Neutrophil (primary cell): ENCODE results near the gene COL24A1.

Source experiments
- H3K27ac ChIP-seq: fragments of 200-600 bp; sonication (generic); 2 replicates; pipeline ENCODE4 v1.5.1; 2016; ENCODE audit warnings: mild to moderate bottlenecking, moderate library complexity
- H3K27me3 ChIP-seq: fragments of 200-600 bp; sonication (generic); 2 replicates; pipeline ENCODE4 v1.6.0; 2016; ENCODE audit warnings: mild to moderate bottlenecking
- H3K36me3 ChIP-seq: fragments of 200-600 bp; sonication (generic); 2 replicates; pipeline ENCODE4 v1.5.1; 2017
- H3K4me1 ChIP-seq, 2 experiments: fragments of 200-600 bp in 1 of 2; sonication (generic) in 1 of 2; 1 replicate in 1 of 2; 2 replicates in 1 of 2; pipeline versions ENCODE4 v1.5.1 to v1.6.1; 2013 to 2016; ENCODE audit warnings: low read depth in 1 of 2, low read length in 1 of 2, mild to moderate bottlenecking in 1 of 2, moderate library complexity in 1 of 2; ENCODE audit not compliant: control insufficient read depth in 1 of 2, insufficient read depth in 1 of 2
- H3K4me3 ChIP-seq, 2 experiments: fragments of 200-600 bp in 1 of 2; sonication (generic) in 1 of 2; 1 replicate in 1 of 2; 2 replicates in 1 of 2; pipeline ENCODE4 v1.5.1; 2013 to 2016; ENCODE audit warnings: low read depth in 1 of 2, low read length in 1 of 2, mild to moderate bottlenecking in 1 of 2, moderate library complexity in 1 of 2
- H3K9me3 ChIP-seq: fragments of 200-600 bp; sonication (generic); 2 replicates; pipeline ENCODE4 v1.5.1; 2016
- TF ChIP-seq, protein P1 (sequence below): fragments of 200-600 bp; sonication (generic); IDR thresholded peaks from 2 replicates; pipeline ENCODE4 v1.5.1; 2016; ENCODE audit warnings: antibody characterized with exemption

COL24A1 gene

DNA sequence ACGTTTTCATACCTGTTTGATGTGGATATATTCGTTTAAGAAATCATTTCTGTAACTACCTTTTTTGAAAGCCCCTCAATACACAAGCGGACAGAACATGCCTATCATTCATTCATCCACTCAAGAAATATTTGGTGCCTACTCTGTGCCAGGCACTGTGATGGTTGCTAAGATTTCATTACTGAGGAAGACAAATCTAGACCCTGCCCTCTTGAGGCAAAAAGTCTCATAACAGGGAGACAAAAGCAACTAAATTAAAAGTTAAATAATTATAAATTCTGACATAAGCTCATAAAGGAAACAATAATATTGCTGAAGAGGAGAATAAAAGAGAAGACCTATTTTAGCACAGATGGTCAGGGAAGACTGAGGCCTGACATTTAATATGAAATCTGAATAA lies 244.8 kb downstream of the COL24A1 start:
- TF ChIP-seq, protein P1, sequence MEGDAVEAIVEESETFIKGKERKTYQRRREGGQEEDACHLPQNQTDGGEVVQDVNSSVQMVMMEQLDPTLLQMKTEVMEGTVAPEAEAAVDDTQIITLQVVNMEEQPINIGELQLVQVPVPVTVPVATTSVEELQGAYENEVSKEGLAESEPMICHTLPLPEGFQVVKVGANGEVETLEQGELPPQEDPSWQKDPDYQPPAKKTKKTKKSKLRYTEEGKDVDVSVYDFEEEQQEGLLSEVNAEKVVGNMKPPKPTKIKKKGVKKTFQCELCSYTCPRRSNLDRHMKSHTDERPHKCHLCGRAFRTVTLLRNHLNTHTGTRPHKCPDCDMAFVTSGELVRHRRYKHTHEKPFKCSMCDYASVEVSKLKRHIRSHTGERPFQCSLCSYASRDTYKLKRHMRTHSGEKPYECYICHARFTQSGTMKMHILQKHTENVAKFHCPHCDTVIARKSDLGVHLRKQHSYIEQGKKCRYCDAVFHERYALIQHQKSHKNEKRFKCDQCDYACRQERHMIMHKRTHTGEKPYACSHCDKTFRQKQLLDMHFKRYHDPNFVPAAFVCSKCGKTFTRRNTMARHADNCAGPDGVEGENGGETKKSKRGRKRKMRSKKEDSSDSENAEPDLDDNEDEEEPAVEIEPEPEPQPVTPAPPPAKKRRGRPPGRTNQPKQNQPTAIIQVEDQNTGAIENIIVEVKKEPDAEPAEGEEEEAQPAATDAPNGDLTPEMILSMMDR: no peak
- Histone ChIP-seq H3K27me3 (no peaks in the 10 kb centered on the region), H3K27ac (no peak overlapping the region), H3K4me3 (no peak overlapping the region), H3K36me3 (no peaks in the 10 kb centered on the region), H3K4me1 (no peaks in the 10 kb centered on the region), H3K9me3 (no peaks in the 10 kb centered on the region)

DNA sequence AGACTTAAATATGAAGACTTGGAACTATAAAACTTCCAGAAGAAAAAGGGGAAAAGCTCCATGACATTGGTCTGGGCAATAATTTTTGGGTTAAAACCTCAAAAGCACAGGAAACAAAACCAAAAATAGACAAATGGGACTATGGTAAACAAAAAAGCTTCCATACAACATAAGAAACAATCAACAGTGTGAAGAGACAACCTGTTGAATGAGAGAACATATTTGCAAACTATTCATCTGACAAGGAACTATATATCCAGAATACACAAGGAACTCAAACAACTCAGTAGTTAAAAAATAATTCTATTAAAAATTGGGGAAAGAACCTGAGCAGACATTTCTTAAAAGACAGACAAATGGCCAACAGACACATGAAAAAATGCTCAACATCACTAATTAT lies 255.7 kb downstream of the COL24A1 start:
- Histone ChIP-seq H3K4me1 (no peaks in the 10 kb centered on the region), H3K9me3 (no peaks in the 10 kb centered on the region), H3K27ac (no peak overlapping the region), H3K4me3 (no peak overlapping the region), H3K36me3 (no peaks in the 10 kb centered on the region), H3K27me3 (no peaks in the 10 kb centered on the region)
- TF ChIP-seq, protein P1: no peak

DNA sequence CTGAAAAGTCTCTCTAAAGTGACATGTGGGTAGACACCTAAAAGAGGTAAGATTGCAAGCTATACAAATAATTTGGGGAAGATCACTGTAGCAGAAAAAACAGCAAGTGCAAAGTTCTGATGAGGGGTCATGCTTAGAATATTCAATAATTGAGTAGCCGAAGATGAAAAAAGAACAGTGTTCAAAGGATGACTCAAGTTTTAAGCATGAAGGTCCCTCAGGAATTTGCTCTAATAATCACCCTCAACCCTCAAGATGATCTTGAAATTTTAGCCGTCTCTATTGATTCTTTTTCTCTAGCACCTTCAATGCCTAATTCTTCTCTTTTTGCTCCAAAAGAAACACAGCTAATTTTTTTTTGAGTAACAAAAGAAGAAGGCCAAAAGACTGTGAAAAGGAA lies 257.7 kb downstream of the COL24A1 start:
- no peak overlapping the region for H3K4me3 ChIP-seq
- TF ChIP-seq, protein P1: no peak
- H3K9me3 ChIP-seq: no peaks in the 10 kb centered on the region
- H3K27ac ChIP-seq: no peak overlapping the region
- H3K27me3 ChIP-seq: no peaks in the 10 kb centered on the region
- no peaks in the 10 kb centered on the region for H3K36me3 ChIP-seq
- H3K4me1 ChIP-seq: no peaks in the 10 kb centered on the region

DNA sequence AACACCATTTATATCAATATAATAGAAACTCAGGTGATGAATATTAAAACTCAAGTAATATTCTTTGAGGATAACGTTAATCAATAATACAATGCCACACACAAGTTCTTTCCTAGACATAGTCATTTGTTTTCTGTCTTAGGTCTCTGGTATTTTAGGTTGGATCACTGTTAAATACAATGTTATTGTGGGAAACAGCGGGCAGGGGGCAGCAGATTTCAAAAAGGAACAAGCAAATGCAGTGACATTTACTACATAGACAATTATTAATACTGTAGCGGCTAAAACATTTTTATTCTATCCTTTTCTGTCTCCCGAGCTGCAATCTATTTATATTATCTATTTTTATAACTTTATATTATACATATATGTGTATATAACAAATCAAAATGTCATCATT lies 261.9 kb downstream of the COL24A1 start:
- Histone ChIP-seq H3K27ac (no peak overlapping the region), H3K9me3 (no peaks in the 10 kb centered on the region), H3K36me3 (no peaks in the 10 kb centered on the region), H3K27me3 (no peaks in the 10 kb centered on the region), H3K4me1 (no peaks in the 10 kb centered on the region), H3K4me3 (no peak overlapping the region)
- TF ChIP-seq, protein P1: no peak

DNA sequence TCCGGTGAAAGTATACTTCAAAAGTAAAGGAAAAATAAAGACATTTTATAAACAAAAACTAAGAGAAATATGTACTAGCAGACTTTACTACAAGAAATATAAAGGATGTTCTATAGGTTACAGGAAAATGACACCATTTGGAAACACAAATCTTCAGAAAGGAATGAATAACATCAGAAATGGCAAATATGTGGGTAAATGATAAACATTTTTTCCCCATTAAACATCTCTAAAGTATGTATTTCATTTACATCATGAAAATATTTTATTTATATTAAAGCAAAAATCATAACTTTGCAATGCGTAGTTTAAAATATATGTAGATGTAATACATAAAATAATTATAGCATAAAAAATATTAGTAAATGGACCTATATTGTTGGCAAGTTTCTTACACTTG lies 264.2 kb downstream of the COL24A1 start:
- peaks cover 3 to 8% of the 10 kb centered on the region in 2 experiments for H3K4me1 ChIP-seq
- H3K36me3 ChIP-seq: no peaks in the 10 kb centered on the region
- TF ChIP-seq, protein P1: no peak
- no peaks in the 10 kb centered on the region for H3K9me3 ChIP-seq
- no peak overlapping the region for H3K4me3 ChIP-seq
- H3K27ac ChIP-seq: no peak overlapping the region
- no peaks in the 10 kb centered on the region for H3K27me3 ChIP-seq

DNA sequence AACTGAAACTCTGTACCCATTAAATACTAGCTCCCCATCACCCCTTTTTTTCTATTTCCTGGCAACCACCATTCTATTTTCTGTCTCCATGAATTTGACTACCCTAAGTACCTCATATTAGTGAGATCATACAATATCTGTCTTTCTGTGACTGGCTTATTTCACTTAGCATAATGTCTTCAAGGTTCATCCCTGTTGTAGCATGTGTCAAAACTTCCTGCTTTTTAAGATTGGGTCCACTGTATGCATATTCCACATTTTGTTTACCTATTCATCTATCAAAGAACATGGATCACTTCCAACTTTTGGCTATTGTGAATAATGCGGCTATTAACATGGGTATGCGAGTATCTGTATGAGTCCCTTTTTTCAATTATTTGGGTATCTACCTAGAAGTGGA lies 266.7 kb downstream of the COL24A1 start:
- H3K4me3 ChIP-seq: no peak overlapping the region
- H3K27ac ChIP-seq: no peak overlapping the region
- no peaks in the 10 kb centered on the region for H3K36me3 ChIP-seq
- H3K27me3 ChIP-seq: no peaks in the 10 kb centered on the region
- no peaks in the 10 kb centered on the region for H3K9me3 ChIP-seq
- H3K4me1 ChIP-seq: peaks cover 3 to 8% of the 10 kb centered on the region in 2 experiments
- TF ChIP-seq, protein P1: no peak
